Suprapubic skin (tissue), 3 donors: ENCODE results near the gene PRDM11.

Source experiments
- POLR2A ChIP-seq, 2 donors: fragments of 450-650 bp; IDR thresholded peaks; one replicate each; pipeline ENCODE4 v1.6.1; 2017; ENCODE audit warnings: antibody characterized with exemption in 2 of 2, mild to moderate bottlenecking in 2 of 2, moderate library complexity in 2 of 2
- TF ChIP-seq, protein P1 (sequence below), 2 donors: fragments of 200-600 bp in 1 of 2; fragments of 450-650 bp in 1 of 2; sonication (generic) in 1 of 2; IDR thresholded peaks; one replicate each; pipeline ENCODE4 v1.5.1; 2016 to 2019; ENCODE audit warnings: antibody characterized with exemption in 2 of 2, mild to moderate bottlenecking in 1 of 2, moderate library complexity in 1 of 2

DNA sequence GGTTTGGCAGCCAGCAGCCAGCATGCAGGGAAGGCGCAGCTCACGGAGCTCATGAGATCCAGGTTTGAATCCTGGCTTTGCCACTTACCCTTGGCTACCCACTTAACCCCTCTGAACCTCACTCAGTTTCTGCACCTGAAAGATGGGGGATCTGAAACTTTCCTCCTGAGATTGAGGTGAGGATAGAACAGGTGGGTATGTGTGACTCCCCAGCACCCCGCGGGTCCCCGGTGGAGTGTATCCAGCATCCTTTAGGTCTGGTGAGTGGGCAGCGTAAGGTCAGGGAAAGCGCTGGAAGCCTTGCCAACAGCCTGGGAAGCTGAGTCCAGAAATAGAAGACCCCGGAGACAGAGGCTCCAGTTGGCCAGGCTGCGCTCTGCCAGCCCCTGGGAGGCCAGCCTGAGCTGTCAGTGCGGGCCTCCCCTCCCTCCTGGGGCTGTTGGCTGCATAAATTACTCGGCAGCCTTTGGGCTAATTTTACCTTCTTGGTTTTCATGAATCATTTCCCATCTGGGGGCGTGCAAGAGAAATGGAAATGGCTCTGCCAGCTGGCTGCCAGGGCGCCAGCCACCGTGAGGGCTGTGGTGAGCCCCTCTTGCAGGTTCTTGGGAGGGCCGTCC lies 17.6 kb downstream of the PRDM11 start:
- no peak for TF ChIP-seq POLR2A (IDR thresholded peaks at IDR 0.05)
- TF ChIP-seq, protein P1, sequence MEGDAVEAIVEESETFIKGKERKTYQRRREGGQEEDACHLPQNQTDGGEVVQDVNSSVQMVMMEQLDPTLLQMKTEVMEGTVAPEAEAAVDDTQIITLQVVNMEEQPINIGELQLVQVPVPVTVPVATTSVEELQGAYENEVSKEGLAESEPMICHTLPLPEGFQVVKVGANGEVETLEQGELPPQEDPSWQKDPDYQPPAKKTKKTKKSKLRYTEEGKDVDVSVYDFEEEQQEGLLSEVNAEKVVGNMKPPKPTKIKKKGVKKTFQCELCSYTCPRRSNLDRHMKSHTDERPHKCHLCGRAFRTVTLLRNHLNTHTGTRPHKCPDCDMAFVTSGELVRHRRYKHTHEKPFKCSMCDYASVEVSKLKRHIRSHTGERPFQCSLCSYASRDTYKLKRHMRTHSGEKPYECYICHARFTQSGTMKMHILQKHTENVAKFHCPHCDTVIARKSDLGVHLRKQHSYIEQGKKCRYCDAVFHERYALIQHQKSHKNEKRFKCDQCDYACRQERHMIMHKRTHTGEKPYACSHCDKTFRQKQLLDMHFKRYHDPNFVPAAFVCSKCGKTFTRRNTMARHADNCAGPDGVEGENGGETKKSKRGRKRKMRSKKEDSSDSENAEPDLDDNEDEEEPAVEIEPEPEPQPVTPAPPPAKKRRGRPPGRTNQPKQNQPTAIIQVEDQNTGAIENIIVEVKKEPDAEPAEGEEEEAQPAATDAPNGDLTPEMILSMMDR (IDR thresholded peaks at IDR 0.05): no peak
